ENCODE results near the gene MEF2C.

Gene MEF2C

GRCh38 chr5:88708682-88709398 is 174.1 kb downstream of the MEF2C start:
- Histone ChIP-seq H3K9ac (ENCODE audit: low read length) (no peak overlapping the region), H3K36me3 (ENCODE audit: insufficient read depth, low read length) (no peaks in the 10 kb centered on the region), H3K9me3 (ENCODE audit: low read length) (no peaks in the 10 kb centered on the region), H3K4me2 (ENCODE audit: low read length) (no peak overlapping the region), H3K27me3 (ENCODE audit: insufficient read depth, low read length) (no peaks in the 10 kb centered on the region), H2AFZ (ENCODE audit: low read length) (no peak overlapping the region), H3K4me3 (ENCODE audit: low read depth, low read length, poor library complexity, severe bottlenecking) (no peak overlapping the region), H3K79me2 (ENCODE audit: insufficient read depth, low read length) (no peaks in the 10 kb centered on the region), H3K27ac (ENCODE audit: low read depth, low read length, poor library complexity, severe bottlenecking) (no peak overlapping the region), H3K4me1 (ENCODE audit: insufficient read depth, low read length, severe bottlenecking) (no peaks in the 10 kb centered on the region), H4K20me1 (ENCODE audit: insufficient read depth, low read length) (no peaks in the 10 kb centered on the region), H3K9me2 (ENCODE audit: low read depth, low read length) (no peaks in the 10 kb centered on the region), H3F3A (ENCODE audit: insufficient read depth, low read length) (no peaks in the 10 kb centered on the region)
- TF ChIP-seq CTCF (IDR thresholded peaks at IDR 0.05; ENCODE audit: low read length) (no peak), EZH2 (IDR thresholded peaks at IDR 0.05; ENCODE audit: borderline replicate concordance, low read length) (no peak)

GRCh38 chr5:88708021-88708420 is 175.0 kb downstream of the MEF2C start:
- Histone ChIP-seq H3K4me2 (ENCODE audit: low read length) (no peak overlapping the region), H3K9ac (ENCODE audit: low read length) (no peak overlapping the region), H4K20me1 (ENCODE audit: insufficient read depth, low read length) (no peaks in the 10 kb centered on the region), H3F3A (ENCODE audit: insufficient read depth, low read length) (no peaks in the 10 kb centered on the region), H2AFZ (ENCODE audit: low read length) (no peak overlapping the region), H3K9me3 (ENCODE audit: low read length) (no peaks in the 10 kb centered on the region), H3K79me2 (ENCODE audit: insufficient read depth, low read length) (no peaks in the 10 kb centered on the region), H3K9me2 (ENCODE audit: low read depth, low read length) (no peaks in the 10 kb centered on the region), H3K4me1 (ENCODE audit: insufficient read depth, low read length, severe bottlenecking) (no peaks in the 10 kb centered on the region), H3K27me3 (ENCODE audit: insufficient read depth, low read length) (no peaks in the 10 kb centered on the region), H3K36me3 (ENCODE audit: insufficient read depth, low read length) (no peaks in the 10 kb centered on the region), H3K27ac (ENCODE audit: low read depth, low read length, poor library complexity, severe bottlenecking) (no peak overlapping the region), H3K4me3 (ENCODE audit: low read depth, low read length, poor library complexity, severe bottlenecking) (no peak overlapping the region)
- TF ChIP-seq CTCF (IDR thresholded peaks at IDR 0.05; ENCODE audit: low read length) (no peak), EZH2 (IDR thresholded peaks at IDR 0.05; ENCODE audit: borderline replicate concordance, low read length) (no peak)

- Histone ChIP-seq H3K36me3 (ENCODE audit: insufficient read depth, low read length) (no peaks in the 10 kb centered on the region), H3K27me3 (ENCODE audit: insufficient read depth, low read length) (no peaks in the 10 kb centered on the region), H3K4me3 (ENCODE audit: low read depth, low read length, poor library complexity, severe bottlenecking) (no peak overlapping the region), H4K20me1 (ENCODE audit: insufficient read depth, low read length) (no peaks in the 10 kb centered on the region), H3K79me2 (ENCODE audit: insufficient read depth, low read length) (no peaks in the 10 kb centered on the region), H3K9me3 (ENCODE audit: low read length) (no peaks in the 10 kb centered on the region), H3K27ac (ENCODE audit: low read depth, low read length, poor library complexity, severe bottlenecking) (no peak overlapping the region), H3K4me2 (ENCODE audit: low read length) (no peak overlapping the region), H3F3A (ENCODE audit: insufficient read depth, low read length) (no peaks in the 10 kb centered on the region), H2AFZ (ENCODE audit: low read length) (no peak overlapping the region), H3K9ac (ENCODE audit: low read length) (no peak overlapping the region), H3K4me1 (ENCODE audit: insufficient read depth, low read length, severe bottlenecking) (no peaks in the 10 kb centered on the region), H3K9me2 (ENCODE audit: low read depth, low read length) (no peaks in the 10 kb centered on the region)
- TF ChIP-seq CTCF (IDR thresholded peaks at IDR 0.05; ENCODE audit: low read length) (no peak), EZH2 (IDR thresholded peaks at IDR 0.05; ENCODE audit: borderline replicate concordance, low read length) (no peak)
Measured at GRCh38 chr5:88707216-88707965, 175.6 kb downstream of the MEF2C start.
